GDM1 (cell line): ENCODE data around the gene FOXO3B.
"Not testable (repeated sequence)": the region's sequence is repeated elsewhere in the genome, so short reads cannot be mapped to it uniquely, and the experiment has no call there.

Source experiments
- DNase-seq: peaks from one replicate; lab custom pipeline; 2025; lab: John Stamatoyannopoulos, UW

FOXO3B gene

DNA sequence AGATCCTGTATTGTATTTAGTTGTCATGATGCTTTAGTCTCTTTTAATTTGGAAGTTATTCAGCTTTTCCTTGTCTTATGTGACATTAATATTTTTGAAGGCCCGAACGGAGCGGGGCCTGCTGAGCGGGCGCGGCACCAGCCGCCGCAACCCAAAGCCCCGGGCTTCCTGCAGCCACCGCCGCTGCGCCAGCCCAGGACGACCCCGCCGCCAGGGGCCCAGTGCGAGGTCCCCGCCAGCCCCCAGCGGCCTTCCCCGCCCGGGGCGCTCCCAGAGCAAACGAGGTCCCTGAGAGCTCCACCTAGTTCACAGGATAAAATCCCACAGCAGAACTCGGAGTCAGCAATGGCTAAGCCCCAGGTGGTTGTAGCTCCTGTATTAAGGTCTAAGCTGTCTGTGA, 32.0 kb downstream of the FOXO3B start:
- DNase-seq, result not testable (repeated sequence)

- not testable (repeated sequence) for DNase-seq
Observed at GRCh38 chr17:18644291-18644690, 37.8 kb downstream of the FOXO3B start, which contains the start of gene TBC1D28. TSS of gene TBC1D28 (minus strand) at chr17:18644391. CDS start at chr17:18641352, 3,039 bp downstream.

- not testable (repeated sequence) for DNase-seq
Observed at GRCh38 chr17:18643124-18643523, 39.0 kb downstream of the FOXO3B start.

- not testable (repeated sequence) for DNase-seq
Observed at GRCh38 chr17:18638357-18638756, 43.8 kb downstream of the FOXO3B start.

DNA sequence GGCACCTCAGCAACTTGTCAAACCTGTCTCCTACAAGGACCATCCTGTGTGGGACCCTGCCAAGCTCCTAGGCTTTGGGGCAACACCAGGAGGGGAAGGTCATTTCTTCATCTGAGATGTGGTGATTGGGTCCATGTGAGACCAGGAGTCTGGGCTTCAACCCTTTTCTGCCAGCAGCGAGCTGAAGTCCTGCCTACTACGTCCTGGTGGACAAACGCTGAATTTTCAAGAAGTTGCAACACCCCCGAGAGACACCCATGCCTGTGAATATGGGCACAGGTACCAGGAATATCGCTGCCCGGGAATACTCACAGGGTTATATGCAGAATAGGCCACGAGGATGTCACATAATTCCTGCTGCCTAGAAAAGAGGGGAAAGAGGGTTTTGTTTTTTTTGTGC, 45.9 kb downstream of the FOXO3B start:
- DNase-seq, result not testable (repeated sequence)

- not testable (repeated sequence) for DNase-seq
Observed at GRCh38 chr17:18635773-18636172, 46.3 kb downstream of the FOXO3B start.

DNA sequence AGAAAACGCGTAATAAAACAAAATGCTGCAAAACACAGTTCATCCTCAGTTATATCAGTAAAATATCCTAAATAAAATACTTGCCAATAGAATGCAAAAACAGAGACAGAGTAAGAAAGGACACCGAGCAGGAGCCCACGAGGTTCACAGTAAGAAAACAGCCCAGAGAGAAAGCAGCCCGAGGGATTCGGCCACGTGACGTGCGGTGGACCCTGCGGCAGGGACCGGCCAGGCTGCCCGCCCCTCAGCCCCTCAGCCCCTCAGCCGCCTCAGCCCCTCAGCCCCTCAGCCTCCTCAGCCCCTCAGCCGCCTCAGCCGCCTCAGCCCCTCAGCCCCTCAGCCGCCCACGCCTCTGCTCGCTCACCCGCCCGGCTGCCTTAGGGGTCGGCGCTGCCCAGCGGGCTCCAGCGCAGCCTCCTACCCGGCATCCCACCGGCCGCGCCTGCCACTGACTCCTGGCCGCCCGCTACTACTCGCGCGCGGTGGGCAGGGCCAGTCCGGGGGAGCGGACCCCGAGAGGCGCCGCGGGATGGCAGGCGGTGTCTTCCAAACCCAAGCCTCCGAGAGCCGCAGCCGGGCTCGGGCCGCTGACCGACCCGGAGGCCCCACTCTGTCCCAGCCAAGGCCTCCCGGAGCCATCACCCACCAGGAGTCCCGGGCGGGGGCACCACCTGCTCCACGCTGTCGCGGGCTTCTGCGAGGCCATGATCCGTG, 47.4 kb downstream of the FOXO3B start:
- peak; percentile 0 for DNase-seq
